Adipose tissue (tissue), 3 donors: Measurements from ENCODE around the gene SMYD4. TPM values are rescaled to one million over a fixed set of nuclear protein-coding genes. Genes with fewer than 3 reads are reported as not detected.
"Not testable (repeated sequence)": the region's sequence is repeated elsewhere in the genome, so short reads cannot be mapped to it uniquely, and the experiment has no call there.

Experiments used
- H3K27ac ChIP-seq: one replicate; pipeline ENCODE4 v1.5.1; 2013; ENCODE audit warnings: low read depth, low read length
- WGBS, 3 donors: extraction: QIAGEN DNeasy Blood & Tissue Kit; methylation state at CpG; one replicate each; pipeline ENCODE4 v1.1.7; 2013; 5-methylcytosine and 5-hydroxymethylcytosine counted together
- polyA plus RNA-seq, 3 donors: library from polyadenylated mRNA; stranded (reverse); fragments of 200-250 nt; gene quantifications; one replicate each; pipeline ENCODE4 v1.2.3, GENCODE V29; 2013
- donor health status: healthy with polysubstance abuse.
- donor health status: Bipolar disorder and iron deficiency.
- donor health status: healthy.

Gene SMYD4
- polyA plus RNA-seq = 10 to 100 TPM in 1 of 3 donors, 1 to 10 TPM in 2; 4.8 to 12.8 (median 8.3) TPM

DNA sequence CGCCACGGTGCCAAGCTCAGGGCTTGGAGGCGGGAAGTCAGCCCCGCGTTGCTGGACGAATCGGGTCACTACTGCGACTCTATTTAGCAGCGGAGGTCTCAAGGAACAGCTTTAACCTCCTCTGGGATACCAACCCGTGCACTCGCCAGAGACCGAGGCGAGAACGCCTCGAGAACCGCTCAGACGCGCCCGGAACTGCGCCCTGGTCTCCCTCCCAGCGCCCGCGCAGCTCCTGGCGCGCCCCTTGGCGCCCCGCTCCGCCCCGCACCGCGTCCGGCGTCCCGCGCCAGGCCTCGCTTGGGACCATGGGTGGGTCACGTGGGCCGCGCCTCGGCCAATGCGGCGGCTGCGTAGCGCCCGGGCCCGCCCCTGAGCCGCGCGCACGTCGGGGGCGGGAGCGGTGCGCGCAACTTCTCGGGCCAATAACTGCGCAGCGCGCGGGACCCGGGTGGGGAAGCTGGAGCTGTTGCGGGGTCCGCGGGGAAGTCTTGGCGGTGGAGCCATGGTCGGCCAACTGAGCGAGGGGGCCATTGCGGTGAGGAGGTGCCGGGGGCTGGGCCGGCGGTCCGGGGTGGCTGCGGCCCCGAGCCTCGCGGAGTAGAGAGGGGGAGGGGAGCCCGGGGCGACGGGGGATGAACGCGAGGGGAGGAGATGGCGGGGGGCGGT, at the start of gene SMYD4, which contains the start of gene RPA1:
Gene SMYD4, minus strand, starts transcription at position 311 of the 666 bp plus-strand sequence. CDS start 1,908 bp downstream, outside the sequence.
Gene RPA1, plus strand, starts transcription at position 414 of the 666 bp plus-strand sequence. Its CDS starts 89 bp downstream, at position 503.
- H3K27ac ChIP-seq = no peak within 1 kb of the TSS
- 0 to 1% (median 1%) methylated on average over 66 to 82 of the region's 83 CpGs for WGBS, 3 donors

- WGBS, 3 donors = 88 to 89% (median 89%) methylated on average over 17 of the region's 17 CpGs
- H3K27ac ChIP-seq = no peak overlapping the region
Measured at GRCh38 chr17:1878419-1879121, 48.9 kb upstream of the SMYD4 start.

DNA sequence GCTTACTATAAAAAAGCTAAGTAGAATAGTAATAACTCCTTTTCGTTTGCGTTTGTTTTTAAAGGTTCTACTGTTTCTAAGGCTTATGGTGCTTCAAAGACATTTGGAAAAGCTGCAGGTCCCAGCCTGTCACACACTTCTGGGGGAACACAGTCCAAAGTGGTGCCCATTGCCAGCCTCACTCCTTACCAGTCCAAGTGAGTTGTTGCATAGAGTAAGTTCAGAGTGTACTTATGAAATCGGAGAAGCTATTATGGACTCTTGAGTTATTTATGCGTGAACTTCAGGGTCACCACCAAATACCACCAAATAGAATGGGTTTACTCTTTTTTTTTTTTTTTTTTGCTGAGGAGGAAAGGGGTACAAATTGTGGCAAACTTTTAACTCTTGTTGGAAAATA, 45.9 kb upstream of the SMYD4 start:
- WGBS, 3 donors = 86 to 96% (median 93%) methylated on average over 4 of the region's 4 CpGs

DNA sequence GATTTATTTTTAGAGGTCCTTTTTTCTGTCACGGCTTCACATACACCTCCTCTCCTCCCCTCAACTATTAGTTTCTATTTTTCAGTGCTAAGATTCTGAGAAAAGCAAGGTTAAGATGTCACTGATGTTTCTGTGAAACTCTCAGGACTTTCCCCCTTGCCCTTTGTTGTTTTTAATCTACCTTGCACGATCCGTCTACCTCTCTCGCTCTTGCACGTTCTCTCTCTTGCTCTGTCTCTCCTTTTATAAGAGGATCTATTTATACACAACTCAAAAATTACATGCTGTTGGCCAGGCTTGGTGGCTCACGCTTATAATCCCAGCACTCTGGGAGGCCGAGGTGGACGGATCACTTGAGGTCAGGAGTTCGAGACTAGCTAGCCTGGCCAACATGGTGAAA, 43.7 kb upstream of the SMYD4 start:
- 86 to 93% (median 92%) methylated on average over 9 of the region's 9 CpGs for WGBS, 3 donors

More for the DNA sequence above, 45.9 kb upstream of the SMYD4 start:
- H3K27ac ChIP-seq = no peak overlapping the region

DNA sequence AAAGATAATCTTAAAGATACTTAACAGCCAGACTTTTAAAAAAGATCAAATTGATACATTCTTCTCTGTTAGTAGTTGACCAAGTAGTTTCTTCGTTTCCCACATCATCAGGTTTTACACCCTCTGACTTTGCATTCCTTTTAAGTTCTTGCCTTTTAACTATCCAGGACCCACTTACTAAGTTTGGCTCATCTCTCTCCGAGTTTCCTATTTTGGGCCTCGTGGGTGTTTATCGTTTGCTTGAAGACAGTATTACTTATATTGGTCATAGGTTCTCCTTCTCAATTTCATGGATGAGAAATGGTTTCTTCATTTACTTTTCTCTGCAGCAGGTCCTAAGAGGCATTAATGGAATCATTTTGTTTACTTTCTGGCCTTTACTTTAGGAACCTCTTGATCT, 43.3 kb upstream of the SMYD4 start:
- no peak overlapping the region for H3K27ac ChIP-seq
- WGBS, 3 donors = 83 to 87% (median 87%) methylated on average over 4 of the region's 4 CpGs

More for the DNA sequence above, 43.7 kb upstream of the SMYD4 start:
- H3K27ac ChIP-seq = no peak overlapping the region

GRCh38 chr17:1872254-1872653, 42.6 kb upstream of the SMYD4 start:
- 91 to 95% (median 94%) methylated on average over 12 of the region's 12 CpGs for WGBS, 3 donors

GRCh38 chr17:1871756-1872155, 42.1 kb upstream of the SMYD4 start:
- no peak overlapping the region for H3K27ac ChIP-seq
- 76 to 86% (median 82%) methylated on average over 5 of the region's 5 CpGs for WGBS, 3 donors

More at GRCh38 chr17:1872254-1872653, 42.6 kb upstream of the SMYD4 start:
- no peak overlapping the region for H3K27ac ChIP-seq

DNA sequence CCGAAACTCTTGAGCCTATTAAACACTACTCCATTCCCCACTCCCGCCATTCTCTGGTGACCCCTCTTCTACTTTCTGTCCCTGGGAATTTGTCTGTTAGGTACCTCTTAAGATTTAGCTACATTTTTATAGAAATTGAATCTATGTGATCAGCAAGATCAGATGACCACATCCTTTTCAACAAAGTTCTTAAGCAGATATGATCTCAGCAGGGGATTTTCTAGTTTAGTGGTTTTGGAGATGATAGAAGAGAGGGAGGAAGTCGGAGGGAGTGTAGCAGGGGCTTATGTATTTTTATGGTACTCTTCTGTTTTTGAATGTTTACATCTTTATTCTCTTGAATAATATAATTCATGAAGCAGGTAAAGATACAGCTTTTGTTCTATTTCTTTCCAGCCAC, 40.9 kb upstream of the SMYD4 start:
- H3K27ac ChIP-seq = no peak overlapping the region
- WGBS, 3 donors = 63 to 71% (median 69%) methylated on average over 3 of the region's 3 CpGs

DNA sequence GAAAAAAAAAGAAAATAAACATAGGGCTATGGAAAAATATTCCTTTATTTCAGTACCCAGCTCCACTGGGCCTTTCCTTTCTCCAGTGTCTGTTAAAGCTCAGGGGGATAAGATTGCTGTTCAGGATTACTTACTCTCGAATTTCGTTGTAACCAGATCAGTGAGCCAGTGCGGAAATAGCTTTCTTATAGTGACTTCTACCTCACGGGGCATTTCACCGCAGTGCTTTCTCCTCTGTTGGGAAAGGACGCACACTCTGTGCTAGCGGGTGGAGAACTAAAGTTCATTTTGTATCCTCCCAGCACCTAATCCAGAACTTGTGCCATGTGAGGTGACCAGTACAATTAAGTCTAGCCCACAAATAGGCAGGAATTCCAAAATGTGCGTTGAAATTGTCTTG, 38.4 kb upstream of the SMYD4 start:
- 86 to 90% (median 90%) methylated on average over 8 of the region's 8 CpGs for WGBS, 3 donors

GRCh38 chr17:1867307-1867706, 37.6 kb upstream of the SMYD4 start:
- no peak overlapping the region for H3K27ac ChIP-seq
- 69 to 96% (median 84%) methylated on average over 3 of the region's 3 CpGs for WGBS, 3 donors

More for the DNA sequence above, 38.4 kb upstream of the SMYD4 start:
- no peak overlapping the region for H3K27ac ChIP-seq

DNA sequence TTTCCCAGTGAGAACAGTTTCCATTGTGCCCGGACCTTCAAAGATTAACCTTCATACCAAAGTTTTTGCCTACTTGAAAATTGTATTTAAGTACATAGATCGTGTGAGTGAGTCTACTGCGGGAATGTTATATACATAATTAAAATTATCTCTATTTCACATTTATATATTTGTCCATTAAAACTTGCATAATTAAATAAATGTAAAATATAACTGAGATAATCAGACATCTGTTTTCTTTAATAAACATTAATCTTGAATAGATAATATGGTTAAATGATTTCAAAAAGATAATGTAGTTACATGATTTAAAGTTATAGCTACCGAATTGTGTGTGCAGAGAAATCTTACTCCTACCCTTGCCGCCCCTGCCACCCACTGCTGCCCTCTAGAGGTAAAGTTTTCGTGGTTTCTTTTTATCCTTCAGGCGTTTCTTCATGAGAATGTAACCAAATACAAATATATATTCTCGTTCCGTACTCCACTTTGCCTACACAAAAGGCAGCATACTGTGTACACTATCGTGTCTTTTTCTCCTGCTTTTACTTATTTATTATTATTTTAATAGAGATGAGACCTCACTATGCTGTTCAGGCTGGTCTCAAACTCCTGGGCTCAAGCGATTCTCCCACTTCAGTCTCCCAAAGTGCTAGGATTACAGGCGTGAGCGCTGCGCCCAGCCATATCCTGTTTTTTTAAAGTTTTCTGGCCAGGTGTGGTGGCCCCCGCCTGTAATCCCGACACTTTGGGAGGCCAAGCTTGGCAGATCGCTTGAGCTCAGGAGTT, 35.7 kb upstream of the SMYD4 start:
- WGBS, 3 donors = 62 to 72% (median 70%) methylated on average over 17 of the region's 17 CpGs
- no peak overlapping the region for H3K27ac ChIP-seq

GRCh38 chr17:1861391-1862010, 31.8 kb upstream of the SMYD4 start:
- 85 to 89% (median 87%) methylated on average over 16 of the region's 16 CpGs for WGBS, 3 donors
- H3K27ac ChIP-seq = no peak overlapping the region

DNA sequence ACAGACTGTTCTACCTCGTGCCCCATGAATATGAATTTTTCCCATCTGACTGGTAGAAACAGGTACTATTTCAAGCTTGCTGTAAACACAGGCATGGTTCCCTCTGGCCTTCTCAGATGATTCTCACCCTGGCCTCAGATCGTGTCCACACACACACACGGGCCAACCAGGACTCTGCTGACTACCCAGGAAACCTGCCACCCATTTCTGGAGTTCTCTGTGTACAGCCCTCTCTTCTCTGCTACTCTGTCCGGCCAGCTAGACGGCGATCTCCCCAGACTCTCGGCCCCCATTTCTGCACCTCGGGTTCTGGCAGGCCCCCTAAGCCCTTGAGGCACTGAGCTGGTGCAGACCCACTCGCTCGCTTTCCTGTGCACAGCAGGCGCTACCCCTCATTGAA, 31.3 kb upstream of the SMYD4 start:
- 82 to 86% (median 85%) methylated on average over 11 of the region's 11 CpGs for WGBS, 3 donors
- H3K27ac ChIP-seq = no peak overlapping the region

DNA sequence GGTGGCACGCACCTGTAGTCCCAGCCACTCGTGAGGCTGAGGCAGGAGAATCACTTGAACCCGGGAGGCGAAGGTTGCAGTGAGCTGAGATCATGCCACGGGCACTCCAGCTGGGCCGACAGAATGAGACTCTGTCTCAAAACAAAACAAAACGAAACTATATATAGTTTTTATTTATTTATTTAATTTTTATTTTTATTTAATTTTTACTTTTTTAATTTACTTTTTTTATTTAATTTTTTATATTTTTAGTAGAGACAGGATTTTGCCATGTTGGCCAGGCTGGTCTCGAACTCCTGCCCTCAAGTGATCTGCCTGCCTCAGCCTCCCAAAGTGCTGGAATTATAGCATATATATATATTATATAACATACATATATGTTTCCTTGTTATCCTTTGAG, 26.8 kb upstream of the SMYD4 start:
- H3K27ac ChIP-seq = not testable (repeated sequence)
- 94 to 97% (median 97%) methylated on average over 8 of the region's 8 CpGs for WGBS, 3 donors

DNA sequence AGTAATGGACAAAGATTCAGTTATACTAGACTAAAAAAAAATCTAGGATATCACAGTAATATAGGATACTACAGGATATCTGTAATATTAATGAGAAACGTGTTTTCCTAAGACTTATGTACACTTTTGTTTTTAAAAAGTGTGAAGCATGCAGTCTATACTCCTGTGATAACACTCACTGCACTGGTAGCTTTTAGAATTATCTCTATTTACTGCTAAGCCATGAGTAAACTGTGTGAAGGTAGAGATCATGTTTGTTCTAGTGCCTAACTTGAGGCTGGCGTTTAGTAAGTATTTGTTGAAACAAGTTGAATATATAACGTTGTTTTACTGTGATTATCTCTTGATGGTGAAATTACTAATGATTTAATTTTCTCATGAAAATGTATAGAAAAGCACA, 24.0 kb upstream of the SMYD4 start:
- 71 to 89% (median 81%) methylated on average over 3 of the region's 3 CpGs for WGBS, 3 donors

DNA sequence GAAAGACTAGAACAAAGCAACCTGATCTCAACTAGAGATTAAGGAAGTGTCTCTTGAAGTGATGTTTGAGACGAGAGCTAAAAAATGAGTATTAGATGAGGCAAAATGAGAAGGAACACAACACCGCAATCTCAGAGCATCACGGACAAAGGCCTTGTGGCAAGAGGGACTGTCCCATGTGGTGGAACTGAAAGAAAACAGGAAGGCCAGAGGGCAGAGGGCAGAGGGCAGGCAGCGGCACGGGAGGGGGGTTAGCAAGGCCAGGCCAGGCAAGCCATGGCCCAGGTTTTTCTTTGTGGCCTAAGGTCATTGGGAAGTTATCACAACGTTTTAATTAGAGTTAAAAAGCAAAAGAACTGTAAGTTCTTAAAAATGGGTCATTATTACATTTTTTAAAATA, 22.6 kb upstream of the SMYD4 start:
- H3K27ac ChIP-seq = no peak overlapping the region
- WGBS, 3 donors = 67 to 84% (median 79%) methylated on average over 6 of the region's 6 CpGs

More for the DNA sequence above, 24.0 kb upstream of the SMYD4 start:
- H3K27ac ChIP-seq = no peak overlapping the region

DNA sequence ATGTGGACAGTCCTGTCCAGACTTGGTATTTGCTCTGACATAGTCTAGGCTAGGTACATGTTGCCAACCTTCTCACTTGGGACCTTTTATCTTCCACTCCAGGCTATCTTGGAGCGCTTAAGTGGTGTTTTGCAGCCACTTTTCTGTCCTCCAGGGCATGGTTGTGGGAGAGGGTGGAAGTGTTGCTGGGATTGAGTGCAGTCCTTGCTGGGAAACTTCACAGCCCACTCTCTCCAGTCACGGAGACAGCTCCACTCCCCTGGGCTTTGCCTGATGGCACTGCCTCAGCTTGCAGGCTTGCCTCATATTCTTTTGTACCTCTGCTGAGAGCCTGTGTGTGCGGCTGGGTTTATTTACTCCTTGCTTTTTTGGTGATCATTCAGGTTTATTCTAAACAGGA, 17.5 kb upstream of the SMYD4 start:
- WGBS, 3 donors = 73 to 85% (median 82%) methylated on average over 3 of the region's 3 CpGs
- H3K27ac ChIP-seq = no peak overlapping the region

GRCh38 chr17:1843947-1844346, 14.2 kb upstream of the SMYD4 start:
- 90 to 95% (median 94%) methylated on average over 9 of the region's 9 CpGs for WGBS, 3 donors
- H3K27ac ChIP-seq = no peak overlapping the region
